ENCODE data around the gene PHACTR3. TPM values are rescaled to one million over a fixed set of nuclear protein-coding genes. Genes with fewer than 3 reads are reported as not detected.
A peak's percentile ranks its signal among the peaks of the same experiment; 100 is the strongest.

Gene PHACTR3
- total RNA-seq, 4 donors from 2014 or later = 2.4 to 12.8 (median 9.7) TPM

GRCh38 chr20:59724457-59725366, 120.4 kb downstream of the PHACTR3 start:
- Histone ChIP-seq H3K27ac (no peak overlapping the region), H3K9me3 (no peaks in the 10 kb centered on the region), H3K4me1 (no peaks in the 10 kb centered on the region), H3K36me3 (no peaks in the 10 kb centered on the region), H3K27me3 (peaks cover 48% of the 10 kb centered on the region), H3K4me3 (no peak overlapping the region)
- DNase-seq (ENCODE audit: low spot score in 2 of 2) = peak in 1 of 2 donors; percentile 60
- 59% methylated on average over 10 of the region's 10 CpGs for WGBS
- no peak for TF ChIP-seq EP300 (IDR thresholded peaks at IDR 0.05)
- TF ChIP-seq, protein P1, sequence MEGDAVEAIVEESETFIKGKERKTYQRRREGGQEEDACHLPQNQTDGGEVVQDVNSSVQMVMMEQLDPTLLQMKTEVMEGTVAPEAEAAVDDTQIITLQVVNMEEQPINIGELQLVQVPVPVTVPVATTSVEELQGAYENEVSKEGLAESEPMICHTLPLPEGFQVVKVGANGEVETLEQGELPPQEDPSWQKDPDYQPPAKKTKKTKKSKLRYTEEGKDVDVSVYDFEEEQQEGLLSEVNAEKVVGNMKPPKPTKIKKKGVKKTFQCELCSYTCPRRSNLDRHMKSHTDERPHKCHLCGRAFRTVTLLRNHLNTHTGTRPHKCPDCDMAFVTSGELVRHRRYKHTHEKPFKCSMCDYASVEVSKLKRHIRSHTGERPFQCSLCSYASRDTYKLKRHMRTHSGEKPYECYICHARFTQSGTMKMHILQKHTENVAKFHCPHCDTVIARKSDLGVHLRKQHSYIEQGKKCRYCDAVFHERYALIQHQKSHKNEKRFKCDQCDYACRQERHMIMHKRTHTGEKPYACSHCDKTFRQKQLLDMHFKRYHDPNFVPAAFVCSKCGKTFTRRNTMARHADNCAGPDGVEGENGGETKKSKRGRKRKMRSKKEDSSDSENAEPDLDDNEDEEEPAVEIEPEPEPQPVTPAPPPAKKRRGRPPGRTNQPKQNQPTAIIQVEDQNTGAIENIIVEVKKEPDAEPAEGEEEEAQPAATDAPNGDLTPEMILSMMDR (IDR thresholded peaks at IDR 0.05) = no peak
- TF ChIP-seq POLR2AphosphoS5 (IDR thresholded peaks at IDR 0.05) = no peak
- no peak for TF ChIP-seq POLR2A (IDR thresholded peaks at IDR 0.05)

DNA sequence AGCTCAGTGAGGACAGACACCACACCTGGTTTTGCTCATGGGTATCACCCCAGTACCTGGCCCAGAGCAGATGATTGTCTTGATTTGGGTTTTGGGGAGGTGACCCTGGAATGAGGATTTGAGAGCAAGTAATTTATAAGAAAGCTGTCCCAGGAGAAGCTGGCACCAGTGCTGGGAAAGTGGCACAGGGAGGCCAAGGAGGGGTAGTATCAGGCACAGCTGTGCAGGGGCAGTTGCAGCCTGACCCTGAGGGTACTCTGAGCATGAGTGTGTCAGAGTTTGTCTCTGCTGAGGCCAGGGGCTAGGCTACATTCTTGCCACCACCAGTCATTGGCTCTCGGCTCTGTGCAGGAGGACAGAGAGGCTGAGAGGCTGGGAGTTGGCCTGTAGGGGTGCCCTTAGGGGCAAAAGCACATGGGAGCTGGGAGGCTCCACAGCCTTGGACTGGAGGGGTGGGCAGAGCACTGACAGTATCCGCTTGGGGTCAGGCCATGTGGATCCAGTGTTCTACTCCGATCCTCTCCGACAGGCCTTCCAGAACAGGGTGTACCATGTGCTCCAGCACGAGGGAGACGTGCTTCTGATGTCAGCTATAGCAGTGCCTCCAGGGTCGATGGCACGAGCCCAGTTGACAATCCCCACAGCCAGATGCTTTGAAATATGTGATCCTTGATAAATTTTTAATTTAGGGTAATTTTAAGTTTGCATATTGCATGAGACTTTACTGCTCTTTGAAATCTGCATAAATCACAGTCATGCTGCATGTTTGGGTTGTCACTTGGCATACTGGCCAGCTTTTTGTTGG, 121.3 kb downstream of the PHACTR3 start:
- TF ChIP-seq POLR2A (IDR thresholded peaks at IDR 0.05) (no peak), POLR2AphosphoS5 (IDR thresholded peaks at IDR 0.05) (no peak)
- TF ChIP-seq, protein P1 (IDR thresholded peaks at IDR 0.05) = no peak
- Histone ChIP-seq H3K36me3 (no peaks in the 10 kb centered on the region), H3K4me1 (no peaks in the 10 kb centered on the region), H3K9me3 (no peaks in the 10 kb centered on the region), H3K27me3 (peaks cover 39% of the 10 kb centered on the region), H3K27ac (no peak overlapping the region), H3K4me3 (no peak overlapping the region)
- 43% methylated on average over 7 of the region's 8 CpGs for WGBS
- DNase-seq (ENCODE audit: low spot score in 2 of 2) = no peak

DNA sequence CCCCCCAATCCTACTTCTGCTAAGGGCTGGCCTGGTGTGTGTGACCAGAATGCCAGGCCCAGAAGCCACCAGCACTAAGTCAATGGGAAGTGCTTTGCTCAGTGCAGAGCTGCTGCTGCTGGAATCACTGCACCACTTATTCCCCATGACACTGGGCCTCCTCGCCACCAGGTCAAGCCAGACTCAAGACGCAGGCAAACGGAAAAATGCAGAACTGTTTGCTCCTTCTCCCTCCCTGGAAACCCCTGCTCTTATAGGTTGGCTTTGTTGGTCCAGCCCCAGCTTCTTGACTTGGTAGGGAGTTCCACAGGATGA, 121.9 kb downstream of the PHACTR3 start:
- H3K9me3 ChIP-seq = no peaks in the 10 kb centered on the region
- TF ChIP-seq POLR2AphosphoS5 (IDR thresholded peaks at IDR 0.05) = no peak
- TF ChIP-seq EP300 (IDR thresholded peaks at IDR 0.05) = no peak
- no peak for TF ChIP-seq POLR2A (IDR thresholded peaks at IDR 0.05)
- TF ChIP-seq, protein P1 (IDR thresholded peaks at IDR 0.05) = no peak
- H3K4me1 ChIP-seq = no peaks in the 10 kb centered on the region
- no peak for DNase-seq (ENCODE audit: low spot score in 2 of 2)
- H3K36me3 ChIP-seq = no peaks in the 10 kb centered on the region
- H3K27ac ChIP-seq = no peak overlapping the region
- H3K4me3 ChIP-seq = no peak overlapping the region
- WGBS = 68% methylated on average over 3 of the region's 3 CpGs
- peaks cover 34% of the 10 kb centered on the region for H3K27me3 ChIP-seq

GRCh38 chr20:59728722-59729430, 124.5 kb downstream of the PHACTR3 start:
- no peak overlapping the region for H3K4me3 ChIP-seq
- H3K36me3 ChIP-seq = no peaks in the 10 kb centered on the region
- TF ChIP-seq EP300 (IDR thresholded peaks at IDR 0.05) (no peak), POLR2AphosphoS5 (IDR thresholded peaks at IDR 0.05) (no peak), POLR2A (IDR thresholded peaks at IDR 0.05) (no peak)
- TF ChIP-seq, protein P1 (IDR thresholded peaks at IDR 0.05) = no peak
- peak in 1 of 2 donors; percentile 57 for DNase-seq (ENCODE audit: low spot score in 2 of 2)
- H3K27me3 ChIP-seq = peaks cover 31% of the 10 kb centered on the region
- no peaks in the 10 kb centered on the region for H3K9me3 ChIP-seq
- H3K4me1 ChIP-seq = no peaks in the 10 kb centered on the region
- no peak overlapping the region for H3K27ac ChIP-seq
- 91% methylated on average over 13 of the region's 13 CpGs for WGBS

Measured in suprapubic skin (tissue), 4 donors.